Endothelial cell of umbilical vein (primary cell): ENCODE results near the gene SPG7. TPM values are rescaled to one million over a fixed set of nuclear protein-coding genes. Genes with fewer than 3 reads are reported as not detected.

ENCODE experiments used
- BruUV-seq: library from RNA; stranded (reverse); fragments of 400-500 nt; replicated peaks from 2 replicates; lab custom pipeline; 2021; lab: Mats Ljungman, UMichigan
- CTCF ChIA-PET: fragments of 300-600, 350-600 bp; sonication (Branson Sonifier 250); formaldehyde crosslinking; loops from one replicate; lab custom pipeline; 2021; ENCODE audit warnings: antibody characterized with exemption, inconsistent platforms; lab: Charles Lee
- POLR2A ChIA-PET: fragments of 300-600, 350-600 bp; sonication (Branson Sonifier 250); formaldehyde crosslinking; loops from one replicate; lab custom pipeline; 2021; ENCODE audit warnings: antibody characterized with exemption, inconsistent platforms; lab: Charles Lee
- DNase-seq: peaks from one replicate; pipeline ENCODE4 v3.0.0-alpha.2; 2011; ENCODE audit warnings: low read depth, low spot score
- FAIRE-seq: peaks from 2 replicates; lab custom pipeline; 2011; peaks lifted over from hg19 to GRCh38; lab: Jason Lieb, UNC
- H2AFZ ChIP-seq: 2 replicates; pipeline ENCODE4 v1.6.0; 2012; ENCODE audit warnings: low read depth, low read length, control low read depth, inconsistent platforms
- H3K27ac ChIP-seq: 2 replicates; pipeline ENCODE4 v1.5.1; 2011; ENCODE audit warnings: low read depth, mild to moderate bottlenecking, control low read depth, low read length, moderate library complexity; ENCODE audit not compliant: insufficient read depth
- H3K27me3 ChIP-seq, 2 experiments: 2 replicates each; pipeline versions ENCODE4 v1.6.0 to v1.6.1; 2011; ENCODE audit warnings: low read length in 2 of 2, mixed read lengths in 1 of 2; ENCODE audit not compliant: control insufficient read depth in 2 of 2, insufficient read depth in 2 of 2
- H3K36me3 ChIP-seq, 2 experiments: 2 replicates in 1 of 2; 3 replicates in 1 of 2; pipeline ENCODE4 v1.5.1; 2011; ENCODE audit warnings: low read length in 2 of 2, mild to moderate bottlenecking in 1 of 2, moderate library complexity in 1 of 2; ENCODE audit not compliant: control insufficient read depth in 2 of 2, insufficient read depth in 2 of 2; ENCODE audit errors: extremely low read depth in 1 of 2
- H3K4me1 ChIP-seq: 3 replicates; pipeline ENCODE4 v1.5.1; 2011; ENCODE audit warnings: mild to moderate bottlenecking, low read length; ENCODE audit not compliant: control insufficient read depth, insufficient read depth; ENCODE audit errors: extremely low read depth
- H3K4me2 ChIP-seq: 2 replicates; pipeline ENCODE4 v1.6.1; 2011; ENCODE audit warnings: low read length, control low read depth, mixed read lengths; ENCODE audit not compliant: insufficient read depth
- H3K4me3 ChIP-seq, 3 experiments: fragments of 200-600 bp in 1 of 3; sonication (generic), shearing (Covaris generic) in 1 of 3; replicated peaks in 1 of 3; 2 replicates each; pipeline ENCODE4 v1.5.1; 2011 to 2016; ENCODE audit warnings: control low read depth in 3 of 3, low read length in 3 of 3, mild to moderate bottlenecking in 2 of 3, inconsistent platforms in 1 of 3, low read depth in 1 of 3, moderate library complexity in 1 of 3; ENCODE audit not compliant: insufficient read depth in 1 of 3
- H3K79me2 ChIP-seq: 2 replicates; pipeline ENCODE4 v1.6.0; 2012; ENCODE audit warnings: low read length, inconsistent platforms; ENCODE audit not compliant: control insufficient read depth, insufficient read depth
- H3K9ac ChIP-seq: replicated peaks from 2 replicates; pipeline ENCODE3; 2011; ENCODE audit warnings: low read length, control low read depth; ENCODE audit not compliant: insufficient read depth; ENCODE audit errors: extremely low read depth
- H3K9me1 ChIP-seq: replicated peaks from 3 replicates; pipeline ENCODE4 v1.6.0; 2011; ENCODE audit warnings: mild to moderate bottlenecking, low read length; ENCODE audit not compliant: control insufficient read depth, insufficient read depth; ENCODE audit errors: extremely low read depth
- H3K9me3 ChIP-seq: replicated peaks from 2 replicates; pipeline ENCODE4 v1.5.1; 2012; ENCODE audit warnings: low read length, inconsistent platforms; ENCODE audit not compliant: control insufficient read depth, insufficient read depth
- H4K20me1 ChIP-seq: replicated peaks from 2 replicates; pipeline ENCODE3; 2011; ENCODE audit warnings: mild to moderate bottlenecking, low read length; ENCODE audit not compliant: control insufficient read depth, insufficient read depth; ENCODE audit errors: extremely low read depth
- CTCF ChIP-seq, 2 donors: IDR thresholded peaks; 1 replicate in 1 of 2; 2 replicates in 1 of 2; pipeline ENCODE4 v1.5.1; 2011; ENCODE audit warnings: low read length in 2 of 2, mild to moderate bottlenecking in 2 of 2, moderate library complexity in 2 of 2, control low read depth in 1 of 2, inconsistent platforms in 1 of 2, low read depth in 1 of 2; ENCODE audit not compliant: insufficient read depth in 1 of 2; ENCODE audit errors: extremely low read depth in 1 of 2
- EZH2 ChIP-seq: IDR thresholded peaks from 2 replicates; pipeline ENCODE4 v1.6.1; 2012; ENCODE audit warnings: borderline replicate concordance, low read depth, mild to moderate bottlenecking, moderate library complexity, low read length, inconsistent platforms; ENCODE audit not compliant: severe bottlenecking
- FOS ChIP-seq: IDR thresholded peaks from 2 replicates; pipeline ENCODE4 v1.6.1; 2011; ENCODE audit warnings: mild to moderate bottlenecking, low read length, moderate library complexity, borderline replicate concordance; ENCODE audit not compliant: insufficient read depth
- GATA2 ChIP-seq: IDR thresholded peaks from 2 replicates; pipeline ENCODE4 v1.7.0; 2011; ENCODE audit warnings: low read depth, mild to moderate bottlenecking, moderate library complexity, mixed read lengths, low read length; ENCODE audit not compliant: insufficient read length, insufficient read depth
- JUN ChIP-seq: IDR thresholded peaks from 2 replicates; pipeline ENCODE4 v1.6.1; 2011; ENCODE audit warnings: borderline replicate concordance, low read depth; ENCODE audit not compliant: insufficient read length, insufficient read depth
- MAX ChIP-seq: IDR thresholded peaks from 2 replicates; pipeline ENCODE4 v1.6.1; 2011; ENCODE audit not compliant: insufficient read depth, insufficient read length
- MYC ChIP-seq: IDR thresholded peaks from one replicate; pipeline ENCODE4 v1.6.1; 2011; ENCODE audit warnings: mild to moderate bottlenecking, low read depth, low read length
- POLR2A ChIP-seq: IDR thresholded peaks from 2 replicates; pipeline ENCODE4 v1.6.1; 2012; ENCODE audit warnings: low read depth, mild to moderate bottlenecking, control low read depth, low read length
- POLR2AphosphoS5 ChIP-seq: IDR thresholded peaks from 2 replicates; pipeline ENCODE4 v1.6.1; 2012; ENCODE audit warnings: low read depth, mild to moderate bottlenecking, control low read depth, low read length, moderate library complexity; ENCODE audit not compliant: insufficient read depth
- dilution Hi-C: fragments of 300-500 bp; cut with MboI; formaldehyde crosslinking; loops from one replicate; pipeline ENCODE4 v1.15.0; 2019; ENCODE audit warnings: low sequenced_read_pairs; ENCODE audit not compliant: extremely low pct_ligation_motif_present
- intact Hi-C: fragments of 100-400 bp; cut with micrococcal nuclease; formaldehyde crosslinking; loops from one replicate; pipeline ENCODE4 v1.10.0; 2022
- polyA plus RNA-seq, 4 experiments: library from polyadenylated mRNA; depleted of rRNA in 3 of 4; stranded (reverse) in 3 of 4; unstranded in 1 of 4; fragments of >200 nt; gene quantifications; 2 replicates each; pipeline versions ENCODE4 v1.2.1 to v1.2.3, GENCODE V29; 2011 to 2012; ENCODE audit warnings: missing spikeins in 1 of 4
- total RNA-seq: library from RNA; stranded (reverse); gene quantifications from 2 replicates; pipeline ENCODE4 v1.2.3, GENCODE V29; 2021

SPG7 gene
- total and polyA plus RNA-seq, 2 donors (not counting 3 experiments of a cell fraction or from before 2014, with no cell fraction given) = 90.2 to 146 TPM

- H3K27me3 ChIP-seq = no peaks in the 10 kb centered on the region
- no peak overlapping the region for H3K4me3 ChIP-seq
- FAIRE-seq (no peak), DNase-seq (no peak)
- ChIA-PET CTCF (no interaction called here), POLR2A (no interaction called here)
- H3K79me2 ChIP-seq = no peaks in the 10 kb centered on the region
- dilution Hi-C loops = no loop called here
- intact Hi-C loops = no loop called here
- no TSS peak for BruUV-seq
- TF ChIP-seq MAX (no peak), CTCF (IDR thresholded peaks at IDR 0.05; ENCODE audit: extremely low read depth in 1 of 2, insufficient read depth in 1 of 2, low read depth in 1 of 2, low read length in 2 of 2) (no peak), EZH2 (no peak), FOS (no peak), JUN (no peak), POLR2AphosphoS5 (no peak), GATA2 (no peak), POLR2A (no peak), MYC (no peak)
- H3K9me1 ChIP-seq = no peaks in the 10 kb centered on the region
- H3K4me1 ChIP-seq = peaks cover 11% of the 10 kb centered on the region
- no peak overlapping the region for H2AFZ ChIP-seq
- H3K9ac ChIP-seq = no peak overlapping the region
- H3K9me3 ChIP-seq = no peaks in the 10 kb centered on the region
- no peak overlapping the region for H3K4me2 ChIP-seq
- H4K20me1 ChIP-seq = no peaks in the 10 kb centered on the region
- no peaks in the 10 kb centered on the region for H3K36me3 ChIP-seq
- no peak overlapping the region for H3K27ac ChIP-seq
Measured at GRCh38 chr16:89604764-89605163, 96.6 kb downstream of the SPG7 start.
